HepG2 (cell line): ENCODE data around the gene LAMB4. TPM values are rescaled to one million over a fixed set of nuclear protein-coding genes. Genes with fewer than 3 reads are reported as not detected.

Experiments used
- ATAC-seq: fragments of 200-7000 bp; cut with Tn5 transposase; 3 replicates; pipeline ENCODE4 v1.9.1; 2020; ENCODE audit warnings: mild to moderate bottlenecking, moderate library complexity
- BruUV-seq: library from RNA; stranded (reverse); fragments of 400-500 nt; replicated peaks from 2 replicates; lab custom pipeline; 2021; lab: Mats Ljungman, UMichigan
- CTCF ChIA-PET: fragments of 300-600 bp; formaldehyde crosslinking; extraction: SDS; loops from one replicate; lab custom pipeline; 2021; ENCODE audit warnings: low total read pairs, inconsistent platforms, low intra/inter-chr PET ratio; lab: Yijun Ruan, JAX
- POLR2A ChIA-PET: fragments of 350-600 bp; sonication (Branson Sonifier 250); formaldehyde crosslinking; loops from one replicate; lab custom pipeline; 2020; ENCODE audit warnings: antibody characterized with exemption, inconsistent platforms; lab: Yijun Ruan, JAX
- DNase-seq: peaks from one replicate; pipeline ENCODE4 v3.0.0-alpha.2; 2015; ENCODE audit warnings: low spot score
- FAIRE-seq: peaks from 3 replicates; lab custom pipeline; 2011; peaks lifted over from hg19 to GRCh38; lab: Jason Lieb, UNC
- H2AFZ ChIP-seq: one replicate; pipeline ENCODE4 v1.6.1; 2011; ENCODE audit warnings: low read length, inconsistent platforms
- H3K27ac ChIP-seq: fragments of 300-600 bp; 3 replicates; pipeline ENCODE4 v1.8.0; 2011; ENCODE audit warnings: mixed run types, mild to moderate bottlenecking, mixed read lengths, low read length, inconsistent platforms; ENCODE audit not compliant: insufficient read depth; ENCODE audit errors: extremely low read length
- H3K27me3 ChIP-seq, 2 experiments: fragments of 200-600 bp in 1 of 2; 2 replicates in 1 of 2; 3 replicates in 1 of 2; pipeline versions ENCODE4 v1.6.0 to v1.8.0; 2011; ENCODE audit warnings: low read length in 2 of 2, mild to moderate bottlenecking in 2 of 2, moderate library complexity in 2 of 2, inconsistent platforms in 1 of 2; ENCODE audit not compliant: insufficient read depth in 2 of 2, control insufficient read depth in 1 of 2
- H3K36me3 ChIP-seq, 2 experiments: fragments of 200-600 bp in 1 of 2; replicated peaks in 1 of 2; 2 replicates in 1 of 2; 3 replicates in 1 of 2; pipeline versions ENCODE4 v1.5.1 to v1.8.0; 2011; ENCODE audit warnings: low read length in 2 of 2, inconsistent platforms in 1 of 2; ENCODE audit not compliant: insufficient read depth in 2 of 2, control insufficient read depth in 1 of 2
- H3K4me1 ChIP-seq: 2 replicates; pipeline ENCODE4 v1.5.1; 2012; ENCODE audit warnings: low read length, inconsistent platforms; ENCODE audit not compliant: insufficient read depth
- H3K4me2 ChIP-seq: 2 replicates; pipeline ENCODE4 v1.6.0; 2011; ENCODE audit warnings: low read depth, low read length, inconsistent platforms
- H3K4me3 ChIP-seq, 3 experiments: fragments of 200-600 bp in 1 of 3; sonication (generic), shearing (Covaris generic) in 1 of 3; replicated peaks in 1 of 3; 2 replicates each; pipeline ENCODE4 v1.5.1; 2011 to 2016; ENCODE audit warnings: low read length in 3 of 3, inconsistent platforms in 2 of 3, low read depth in 2 of 3, mild to moderate bottlenecking in 2 of 3, control low read depth in 1 of 3, mixed read lengths in 1 of 3; ENCODE audit not compliant: insufficient read depth in 1 of 3
- H3K79me2 ChIP-seq: one replicate; pipeline ENCODE4 v1.6.1; 2011; ENCODE audit warnings: low read length, inconsistent platforms; ENCODE audit not compliant: insufficient read depth
- H3K9ac ChIP-seq: 2 replicates; pipeline ENCODE4 v1.6.0; 2011; ENCODE audit warnings: mild to moderate bottlenecking, low read depth, low read length, inconsistent platforms; ENCODE audit not compliant: insufficient read depth
- H3K9me3 ChIP-seq: 2 replicates; pipeline ENCODE4 v1.5.1; 2012; ENCODE audit warnings: mild to moderate bottlenecking, low read length
- H4K20me1 ChIP-seq: 2 replicates; pipeline ENCODE4 v1.6.0; 2011; ENCODE audit warnings: inconsistent platforms, mild to moderate bottlenecking, low read length, moderate library complexity; ENCODE audit not compliant: insufficient read depth
- GATA4 ChIP-seq: sonication (generic); IDR thresholded peaks from 2 replicates; pipeline ENCODE4 v1.6.1; 2016; ENCODE audit warnings: antibody characterized with exemption, low read depth, borderline replicate concordance
- HMGA1 ChIP-seq: sonication (generic); formaldehyde crosslinking; conservative IDR thresholded peaks from 2 replicates; pipeline ENCODE4 v1.4.0; 2020; ENCODE audit warnings: missing genetic modification reagents
- HNRNPUL1 ChIP-seq: fragments of 200-400 bp; formaldehyde crosslinking; IDR thresholded peaks from 2 replicates; pipeline ENCODE4 v1.6.1; 2017; ENCODE audit warnings: low read depth, mild to moderate bottlenecking, low read length, moderate library complexity
- JUN ChIP-seq: sonication (generic); formaldehyde crosslinking; IDR thresholded peaks from 2 replicates; pipeline ENCODE4 v1.4.0; 2020; ENCODE audit warnings: mild to moderate bottlenecking, missing genetic modification reagents
- MYNN ChIP-seq: sonication (generic); formaldehyde crosslinking; IDR thresholded peaks from 2 replicates; pipeline ENCODE4 v1.4.0; 2020; ENCODE audit warnings: mild to moderate bottlenecking, low read depth, missing genetic modification reagents
- TCF7 ChIP-seq: sonication (generic); IDR thresholded peaks from 2 replicates; pipeline ENCODE4 v1.6.1; 2016; ENCODE audit warnings: antibody characterized with exemption, low read depth
- TRIM24 ChIP-seq: sonication (generic); formaldehyde crosslinking; IDR thresholded peaks from 2 replicates; pipeline ENCODE4 v1.8.0; 2022; ENCODE audit warnings: mild to moderate bottlenecking, missing genetic modification reagents
- ZNF20 ChIP-seq: sonication (generic); formaldehyde crosslinking; IDR thresholded peaks from 2 replicates; pipeline ENCODE4 v1.4.0; 2020; ENCODE audit warnings: mild to moderate bottlenecking, moderate library complexity, missing genetic modification reagents
- ZNF260 ChIP-seq: sonication (generic); formaldehyde crosslinking; IDR thresholded peaks from 2 replicates; pipeline ENCODE4 v1.4.0; 2020; ENCODE audit warnings: missing genetic modification reagents, low read depth, mild to moderate bottlenecking, borderline replicate concordance
- ZNF430 ChIP-seq: sonication (generic); formaldehyde crosslinking; IDR thresholded peaks from 2 replicates; pipeline ENCODE4 v1.9.0; 2021; ENCODE audit warnings: mild to moderate bottlenecking, missing genetic modification reagents
- ZNF558 ChIP-seq: sonication (generic); formaldehyde crosslinking; IDR thresholded peaks from 2 replicates; pipeline ENCODE4 v1.9.0; 2022; ENCODE audit warnings: mild to moderate bottlenecking, missing genetic modification reagents, borderline replicate concordance
- WGBS: methylation state at CpG from one replicate; pipeline ENCODE4 v1.1.6; 2017; ENCODE audit warnings: low lambda C conversion rate; 5-methylcytosine and 5-hydroxymethylcytosine counted together
- in situ Hi-C: cut with HindIII; loops from 2 replicates; pipeline ENCODE4 v1.10.0; 2017; ENCODE audit warnings: low pct_unique_long_range_greater_than_20kb; ENCODE audit not compliant: extremely low pct_ligation_motif_present
- intact Hi-C: fragments of 100-400 bp; cut with micrococcal nuclease; formaldehyde crosslinking; loops from one replicate; pipeline ENCODE4 v1.10.0; 2022; ENCODE audit not compliant: unreplicated experiment
- polyA plus RNA-seq, 8 experiments: library from polyadenylated mRNA; depleted of rRNA in 3 of 8; stranded (reverse) in 7 of 8; unstranded in 1 of 8; fragments of >200 nt; fragmentation: Illumina TruSeq in 4 of 8; extraction: Trizol in 4 of 8; gene quantifications; 2 replicates each; pipeline versions ENCODE4 v1.2.1 to v1.2.3, GENCODE V29; 2011 to 2016; ENCODE audit warnings: low read depth in 4 of 8, missing spikeins in 1 of 8, mixed read lengths in 1 of 8; ENCODE audit not compliant: insufficient read depth in 1 of 8
- total RNA-seq, 5 experiments: library from RNA; depleted of rRNA; stranded (reverse); fragments of >200 nt; fragmentation: Illumina TruSeq; extraction: Trizol; gene quantifications; 2 replicates each; pipeline ENCODE4 v1.2.3, GENCODE V29; 2016; ENCODE audit warnings: low read depth in 1 of 5
- TF ChIP-seq, protein P1 (sequence below): sonication (generic); formaldehyde crosslinking; IDR thresholded peaks from 2 replicates; pipeline ENCODE4 v1.8.0; 2022; ENCODE audit warnings: missing genetic modification reagents, low read depth, mild to moderate bottlenecking, borderline replicate concordance

Gene LAMB4
- total and polyA plus RNA-seq, 2 of the 13 experiments (the other 11 are each of a cell fraction or from before 2014, with no cell fraction given), result 0.05 TPM; not detected in 1

DNA sequence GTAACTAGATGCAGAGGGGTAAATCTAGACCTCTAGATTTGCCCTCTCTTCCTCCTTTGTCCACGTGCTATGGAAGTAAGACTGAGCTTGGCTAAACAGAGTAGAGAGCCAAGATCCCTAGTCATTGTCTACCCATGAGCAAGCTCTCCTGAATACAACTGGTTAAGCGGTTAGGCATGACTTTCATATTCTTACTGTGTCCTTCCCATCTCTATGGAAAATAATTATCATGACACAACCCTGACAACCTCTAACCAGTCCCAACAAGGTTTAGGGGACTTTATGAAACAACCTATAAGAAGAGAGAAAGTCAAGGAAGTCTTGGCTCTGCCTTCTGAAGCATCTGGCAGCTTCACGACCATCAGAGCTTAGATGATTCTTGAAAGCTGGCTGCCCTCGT, 7.8 kb upstream of the LAMB4 start:
- no peaks in the 10 kb centered on the region for H3K79me2 ChIP-seq
- BruUV-seq, result no TSS peak
- no peak overlapping the region for H3K4me3 ChIP-seq
- CTCF ChIA-PET, result no interaction called here
- POLR2A ChIA-PET, result no interaction called here
- H3K27me3 ChIP-seq, result no peaks in the 10 kb centered on the region
- no peak overlapping the region for H3K9ac ChIP-seq
- TF ChIP-seq HNRNPUL1 (no peak), MYNN (CRISPR knock-in tag) (no peak), ZNF20 (no peak), JUN (CRISPR knock-in tag) (no peak), TRIM24 (no peak), ZNF558 (no peak), GATA4 (no peak), TCF7 (no peak), ZNF260 (CRISPR knock-in tag) (no peak), HMGA1 (CRISPR knock-in tag) (no peak), ZNF430 (no peak)
- TF ChIP-seq, protein P1, sequence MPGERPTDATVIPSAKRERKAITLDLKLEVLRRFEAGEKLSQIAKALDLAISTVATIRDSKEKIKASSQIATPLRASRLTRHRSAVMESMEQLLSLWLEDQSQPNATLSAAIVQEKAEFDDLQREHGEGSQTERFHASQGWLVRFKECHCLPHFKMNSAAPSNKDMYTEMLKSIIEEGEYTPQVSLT, result no peak
- FAIRE-seq (no peak), ATAC-seq (no peak), DNase-seq (no peak)
- H3K4me2 ChIP-seq, result no peak overlapping the region
- no peak overlapping the region for H3K27ac ChIP-seq
- in situ Hi-C loops, result no loop called here
- no peaks in the 10 kb centered on the region for H3K4me1 ChIP-seq
- WGBS, result 23% methylated on average over 4 of the region's 4 CpGs
- no peaks in the 10 kb centered on the region for H3K9me3 ChIP-seq
- H2AFZ ChIP-seq, result no peak overlapping the region
- H4K20me1 ChIP-seq, result no peaks in the 10 kb centered on the region
- intact Hi-C loops, result no loop called here
- H3K36me3 ChIP-seq, result no peaks in the 10 kb centered on the region
